ENCODE data around the gene HSBP1L1.

HSBP1L1 gene

GRCh38 chr18:79963658-79964329 is 649 bp upstream of the HSBP1L1 start:
- no peaks in the 10 kb centered on the region for H3K36me3 ChIP-seq (ENCODE audit: insufficient read depth, low read length)
- H2AFZ ChIP-seq (ENCODE audit: low read depth, low read length) = no peak overlapping the region
- H3K4me1 ChIP-seq (ENCODE audit: insufficient read depth, low read length) = peaks cover 8% of the 10 kb centered on the region
- no peaks in the 10 kb centered on the region for H3K27me3 ChIP-seq (ENCODE audit: insufficient read depth, low read length)
- no peaks in the 10 kb centered on the region for H3K9me3 ChIP-seq (ENCODE audit: low read length)
- no peak overlapping the region for H3K4me3 ChIP-seq (ENCODE audit: low read length)

- H3K36me3 ChIP-seq (ENCODE audit: insufficient read depth, low read length) = peaks cover 4% of the 10 kb centered on the region
- no peak overlapping the region for H2AFZ ChIP-seq (ENCODE audit: low read depth, low read length)
- no peaks in the 10 kb centered on the region for H3K27me3 ChIP-seq (ENCODE audit: insufficient read depth, low read length)
- no peak overlapping the region for H3K4me3 ChIP-seq (ENCODE audit: low read length)
- no peaks in the 10 kb centered on the region for H3K9me3 ChIP-seq (ENCODE audit: low read length)
- H3K4me1 ChIP-seq (ENCODE audit: insufficient read depth, low read length) = peaks cover 7% of the 10 kb centered on the region
Measured at GRCh38 chr18:79965119-79965902, 868 bp downstream of the HSBP1L1 start.

GRCh38 chr18:79970419-79971133 is 6.1 kb downstream of the HSBP1L1 start:
- no peaks in the 10 kb centered on the region for H3K27me3 ChIP-seq (ENCODE audit: insufficient read depth, low read length)
- H3K4me1 ChIP-seq (ENCODE audit: insufficient read depth, low read length) = peaks cover under 1% of the 10 kb centered on the region
- peaks cover 1% of the 10 kb centered on the region for H3K9me3 ChIP-seq (ENCODE audit: low read length)
- peaks cover 53% of the 10 kb centered on the region for H3K36me3 ChIP-seq (ENCODE audit: insufficient read depth, low read length)
- H3K4me3 ChIP-seq (ENCODE audit: low read length) = no peak overlapping the region
- H2AFZ ChIP-seq (ENCODE audit: low read depth, low read length) = no peak overlapping the region

GRCh38 chr18:79971211-79971952 is 6.9 kb downstream of the HSBP1L1 start:
- H3K27me3 ChIP-seq (ENCODE audit: insufficient read depth, low read length) = no peaks in the 10 kb centered on the region
- no peaks in the 10 kb centered on the region for H3K4me1 ChIP-seq (ENCODE audit: insufficient read depth, low read length)
- peaks cover 1% of the 10 kb centered on the region for H3K9me3 ChIP-seq (ENCODE audit: low read length)
- peaks cover 60% of the 10 kb centered on the region for H3K36me3 ChIP-seq (ENCODE audit: insufficient read depth, low read length)
- H2AFZ ChIP-seq (ENCODE audit: low read depth, low read length) = no peak overlapping the region
- no peak overlapping the region for H3K4me3 ChIP-seq (ENCODE audit: low read length)

- H3K4me3 ChIP-seq (ENCODE audit: low read length) = no peak overlapping the region
- peaks cover 64% of the 10 kb centered on the region for H3K36me3 ChIP-seq (ENCODE audit: insufficient read depth, low read length)
- peaks cover 1% of the 10 kb centered on the region for H3K9me3 ChIP-seq (ENCODE audit: low read length)
- H3K4me1 ChIP-seq (ENCODE audit: insufficient read depth, low read length) = no peaks in the 10 kb centered on the region
- no peak overlapping the region for H2AFZ ChIP-seq (ENCODE audit: low read depth, low read length)
- H3K27me3 ChIP-seq (ENCODE audit: insufficient read depth, low read length) = no peaks in the 10 kb centered on the region
Measured at GRCh38 chr18:79971986-79972385, 7.5 kb downstream of the HSBP1L1 start.

GRCh38 chr18:79972720-79973119 is 8.3 kb downstream of the HSBP1L1 start:
- H3K9me3 ChIP-seq (ENCODE audit: low read length) = peaks cover 1% of the 10 kb centered on the region
- H3K36me3 ChIP-seq (ENCODE audit: insufficient read depth, low read length) = peaks cover 64% of the 10 kb centered on the region
- no peaks in the 10 kb centered on the region for H3K4me1 ChIP-seq (ENCODE audit: insufficient read depth, low read length)
- no peak overlapping the region for H2AFZ ChIP-seq (ENCODE audit: low read depth, low read length)
- no peaks in the 10 kb centered on the region for H3K27me3 ChIP-seq (ENCODE audit: insufficient read depth, low read length)
- H3K4me3 ChIP-seq (ENCODE audit: low read length) = no peak overlapping the region

GRCh38 chr18:79973517-79973916 is 9.1 kb downstream of the HSBP1L1 start:
- H3K36me3 ChIP-seq (ENCODE audit: insufficient read depth, low read length) = peaks cover 64% of the 10 kb centered on the region
- H3K4me1 ChIP-seq (ENCODE audit: insufficient read depth, low read length) = no peaks in the 10 kb centered on the region
- peaks cover 1% of the 10 kb centered on the region for H3K9me3 ChIP-seq (ENCODE audit: low read length)
- no peaks in the 10 kb centered on the region for H3K27me3 ChIP-seq (ENCODE audit: insufficient read depth, low read length)
- H3K4me3 ChIP-seq (ENCODE audit: low read length) = no peak overlapping the region
- no peak overlapping the region for H2AFZ ChIP-seq (ENCODE audit: low read depth, low read length)

- peaks cover 1% of the 10 kb centered on the region for H3K9me3 ChIP-seq (ENCODE audit: low read length)
- no peaks in the 10 kb centered on the region for H3K4me1 ChIP-seq (ENCODE audit: insufficient read depth, low read length)
- H3K27me3 ChIP-seq (ENCODE audit: insufficient read depth, low read length) = no peaks in the 10 kb centered on the region
- H3K4me3 ChIP-seq (ENCODE audit: low read length) = no peak overlapping the region
- H3K36me3 ChIP-seq (ENCODE audit: insufficient read depth, low read length) = peaks cover 65% of the 10 kb centered on the region
- H2AFZ ChIP-seq (ENCODE audit: low read depth, low read length) = no peak overlapping the region
Measured at GRCh38 chr18:79974025-79974654, 9.7 kb downstream of the HSBP1L1 start.

- H2AFZ ChIP-seq (ENCODE audit: low read depth, low read length) = no peak overlapping the region
- peaks cover 68% of the 10 kb centered on the region for H3K36me3 ChIP-seq (ENCODE audit: insufficient read depth, low read length)
- no peaks in the 10 kb centered on the region for H3K4me1 ChIP-seq (ENCODE audit: insufficient read depth, low read length)
- H3K27me3 ChIP-seq (ENCODE audit: insufficient read depth, low read length) = no peaks in the 10 kb centered on the region
- peaks cover 4% of the 10 kb centered on the region for H3K9me3 ChIP-seq (ENCODE audit: low read length)
- H3K4me3 ChIP-seq (ENCODE audit: low read length) = no peak overlapping the region
Measured at GRCh38 chr18:79975043-79975442, 10.6 kb downstream of the HSBP1L1 start.

- Histone ChIP-seq H3K4me3 (ENCODE audit: low read length) (no peak overlapping the region), H3K36me3 (ENCODE audit: insufficient read depth, low read length) (peaks cover 57% of the 10 kb centered on the region), H3K9me3 (ENCODE audit: low read length) (peaks cover 4% of the 10 kb centered on the region), H3K27me3 (ENCODE audit: insufficient read depth, low read length) (no peaks in the 10 kb centered on the region), H3K4me1 (ENCODE audit: insufficient read depth, low read length) (no peaks in the 10 kb centered on the region), H2AFZ (ENCODE audit: low read depth, low read length) (no peak overlapping the region)
Measured at GRCh38 chr18:79975985-79976680, 11.7 kb downstream of the HSBP1L1 start.

- H2AFZ ChIP-seq (ENCODE audit: low read depth, low read length) = no peak overlapping the region
- no peaks in the 10 kb centered on the region for H3K27me3 ChIP-seq (ENCODE audit: insufficient read depth, low read length)
- peaks cover 4% of the 10 kb centered on the region for H3K9me3 ChIP-seq (ENCODE audit: low read length)
- no peaks in the 10 kb centered on the region for H3K4me1 ChIP-seq (ENCODE audit: insufficient read depth, low read length)
- no peak overlapping the region for H3K4me3 ChIP-seq (ENCODE audit: low read length)
- peaks cover 32% of the 10 kb centered on the region for H3K36me3 ChIP-seq (ENCODE audit: insufficient read depth, low read length)
Measured at GRCh38 chr18:79979843-79980242, 15.4 kb downstream of the HSBP1L1 start.

GRCh38 chr18:79980585-79980984 is 16.1 kb downstream of the HSBP1L1 start:
- Histone ChIP-seq H3K4me3 (ENCODE audit: low read length) (no peak overlapping the region), H3K27me3 (ENCODE audit: insufficient read depth, low read length) (no peaks in the 10 kb centered on the region), H3K36me3 (ENCODE audit: insufficient read depth, low read length) (peaks cover 32% of the 10 kb centered on the region)

More at GRCh38 chr18:79980585-79980984, 16.1 kb downstream of the HSBP1L1 start:
- H3K4me1 ChIP-seq (ENCODE audit: insufficient read depth, low read length) = no peaks in the 10 kb centered on the region
- peaks cover 4% of the 10 kb centered on the region for H3K9me3 ChIP-seq (ENCODE audit: low read length)
- no peak overlapping the region for H2AFZ ChIP-seq (ENCODE audit: low read depth, low read length)

All from neuron (in vitro differentiated cells).